ENCODE results near the gene RHEBL1.

GRCh38 chr12:49079793-49080192 is 10.0 kb upstream of the RHEBL1 start:
- TF ChIP-seq SIN3A (conservative IDR thresholded peaks at IDR 0.05 in 1 of 2, IDR thresholded peaks at IDR 0.05 in 1 of 2; ENCODE audit: low read depth in 1 of 2, low read length in 2 of 2): no peak
- no peak for TF ChIP-seq SP2 (IDR thresholded peaks at IDR 0.05; ENCODE audit: low read length)
- no peak for TF ChIP-seq CTCF (IDR thresholded peaks at IDR 0.05; ENCODE audit: control extremely low read depth in 1 of 3, insufficient read depth in 1 of 3, low read depth in 1 of 3, low read length in 3 of 3)
- no peak for TF ChIP-seq POLR2A (IDR thresholded peaks at IDR 0.05; ENCODE audit: control extremely low read depth in 1 of 2, low read depth in 2 of 2, low read length in 2 of 2)
- no peak for TF ChIP-seq RAD21 (IDR thresholded peaks at IDR 0.05 in 1 of 2, conservative IDR thresholded peaks at IDR 0.05 in 1 of 2; ENCODE audit: low read depth in 2 of 2, low read length in 2 of 2)
- no peak for TF ChIP-seq TCF12 (IDR thresholded peaks at IDR 0.05; ENCODE audit: low read depth, low read length)
- no peak for TF ChIP-seq POLR2AphosphoS5 (IDR thresholded peaks at IDR 0.05; ENCODE audit: low read depth, low read length)
- TF ChIP-seq YY1 (IDR thresholded peaks at IDR 0.05; ENCODE audit: low read depth, low read length): no peak
- TF ChIP-seq BRCA1 (IDR thresholded peaks at IDR 0.05; ENCODE audit: low read depth, low read length): no peak
- TF ChIP-seq, protein P1, sequence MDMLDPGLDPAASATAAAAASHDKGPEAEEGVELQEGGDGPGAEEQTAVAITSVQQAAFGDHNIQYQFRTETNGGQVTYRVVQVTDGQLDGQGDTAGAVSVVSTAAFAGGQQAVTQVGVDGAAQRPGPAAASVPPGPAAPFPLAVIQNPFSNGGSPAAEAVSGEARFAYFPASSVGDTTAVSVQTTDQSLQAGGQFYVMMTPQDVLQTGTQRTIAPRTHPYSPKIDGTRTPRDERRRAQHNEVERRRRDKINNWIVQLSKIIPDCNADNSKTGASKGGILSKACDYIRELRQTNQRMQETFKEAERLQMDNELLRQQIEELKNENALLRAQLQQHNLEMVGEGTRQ (IDR thresholded peaks at IDR 0.05; ENCODE audit: low read length): no peak

Measured in H1 (cell line).